ENCODE results near the gene NPRL2.
A peak's percentile ranks its signal among the peaks of the same experiment; 100 is the strongest.

The NPRL2 gene

GRCh38 chr3:50350527-50351322 is at the start of gene NPRL2, which contains the start of gene CYB561D2:
NPRL2 (minus strand) TSS chr3:50350775; CDS start chr3:50350652, 123 bp downstream.
CYB561D2 (plus strand) TSS chr3:50350862; CDS start chr3:50351434, 572 bp downstream.
- peak; percentile 100 for DNase-seq

DNA sequence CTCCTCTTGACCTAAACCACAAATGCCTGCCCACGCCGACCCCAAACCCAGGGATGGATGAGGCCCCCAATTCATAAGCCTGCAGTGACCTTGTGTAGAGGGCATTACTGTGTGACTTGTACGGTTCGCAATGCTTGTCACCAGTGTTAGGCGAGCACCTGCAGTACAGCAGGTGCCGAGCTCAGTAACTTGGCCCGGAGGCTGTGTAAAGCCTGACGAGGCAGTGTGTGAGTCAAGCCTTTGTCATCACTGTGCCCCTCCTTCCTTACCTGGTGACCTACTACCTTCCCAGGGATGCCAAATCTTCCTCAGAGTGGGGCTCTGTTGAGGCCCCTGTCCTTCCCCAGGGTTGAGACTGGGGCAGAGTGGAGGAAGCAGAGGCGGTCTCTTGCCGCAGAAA is 45.9 kb upstream of the NPRL2 start:
- DNase-seq, result no peak

- no peak for DNase-seq
These were observed 44.7 kb upstream of the NPRL2 start for GRCh38 chr3:50395070-50395860.

- DNase-seq, result no peak
These were observed 42.5 kb upstream of the NPRL2 start for GRCh38 chr3:50393061-50393460.

DNA sequence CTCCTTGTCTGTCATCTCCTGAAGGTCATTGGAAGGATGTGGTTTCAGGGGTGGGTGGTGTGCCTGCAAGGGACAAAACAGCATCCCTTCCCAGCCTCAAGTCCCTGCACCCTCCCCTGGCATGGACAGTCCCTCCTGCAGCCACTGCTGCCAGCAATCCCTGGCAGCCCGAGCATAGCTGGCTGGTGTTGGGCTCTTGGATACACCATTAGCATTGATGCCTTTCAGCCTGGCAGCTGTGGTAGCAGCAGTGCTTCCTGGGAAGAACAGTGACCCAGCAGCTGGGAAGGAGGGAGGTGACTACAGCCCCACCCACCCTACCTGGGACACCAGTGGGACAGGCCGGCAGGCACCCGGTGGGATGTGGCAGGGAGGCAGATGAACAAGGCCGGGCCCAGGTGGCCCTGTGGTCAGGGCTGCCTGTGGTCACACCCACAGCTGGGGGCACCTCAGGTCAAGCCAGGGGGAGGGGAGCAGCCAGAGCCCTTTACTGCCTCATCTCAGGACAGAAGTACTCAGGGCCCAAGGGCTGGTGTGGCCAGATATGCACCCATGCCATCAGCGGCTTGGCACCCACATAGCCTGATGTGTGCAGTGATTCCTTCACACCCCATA is 41.6 kb upstream of the NPRL2 start:
- DNase-seq, result no peak

DNA sequence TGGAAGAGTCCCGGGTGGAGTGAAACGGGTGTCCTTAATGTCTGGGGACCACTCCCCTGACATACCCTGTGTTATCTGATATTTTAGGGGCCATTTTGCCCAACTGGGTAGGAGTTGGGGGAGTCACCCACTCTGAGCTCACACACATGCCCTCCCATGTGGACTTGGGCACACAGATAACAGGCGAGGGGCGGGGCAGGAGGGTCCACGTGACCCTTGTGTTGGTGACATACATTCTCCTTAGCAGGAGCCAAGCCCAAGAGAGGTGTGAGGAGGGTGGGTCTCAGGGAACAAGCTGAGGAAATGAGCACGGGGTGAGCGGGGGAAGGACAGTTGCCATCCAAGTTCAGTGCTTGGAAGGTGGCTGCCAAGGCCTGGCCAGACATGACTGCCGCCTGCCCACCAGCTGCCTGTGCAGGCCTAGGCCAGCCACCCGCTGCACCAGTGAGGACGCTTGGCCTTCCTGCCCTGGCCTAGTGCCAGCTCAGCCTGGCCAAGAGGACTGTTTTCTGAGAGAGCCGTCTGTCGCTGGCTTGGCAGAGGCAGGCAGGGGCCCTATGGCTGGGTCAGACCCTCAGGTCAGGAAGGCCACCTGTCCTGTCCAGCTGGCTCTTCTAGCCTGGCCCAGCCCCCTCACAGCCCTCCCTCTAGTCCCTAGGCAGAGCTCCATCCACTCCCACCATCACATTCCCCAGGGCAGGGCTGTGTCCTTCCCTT is 40.1 kb upstream of the NPRL2 start:
- no peak for DNase-seq

GRCh38 chr3:50389414-50389767 is 38.8 kb upstream of the NPRL2 start:
- DNase-seq, result no peak

DNA sequence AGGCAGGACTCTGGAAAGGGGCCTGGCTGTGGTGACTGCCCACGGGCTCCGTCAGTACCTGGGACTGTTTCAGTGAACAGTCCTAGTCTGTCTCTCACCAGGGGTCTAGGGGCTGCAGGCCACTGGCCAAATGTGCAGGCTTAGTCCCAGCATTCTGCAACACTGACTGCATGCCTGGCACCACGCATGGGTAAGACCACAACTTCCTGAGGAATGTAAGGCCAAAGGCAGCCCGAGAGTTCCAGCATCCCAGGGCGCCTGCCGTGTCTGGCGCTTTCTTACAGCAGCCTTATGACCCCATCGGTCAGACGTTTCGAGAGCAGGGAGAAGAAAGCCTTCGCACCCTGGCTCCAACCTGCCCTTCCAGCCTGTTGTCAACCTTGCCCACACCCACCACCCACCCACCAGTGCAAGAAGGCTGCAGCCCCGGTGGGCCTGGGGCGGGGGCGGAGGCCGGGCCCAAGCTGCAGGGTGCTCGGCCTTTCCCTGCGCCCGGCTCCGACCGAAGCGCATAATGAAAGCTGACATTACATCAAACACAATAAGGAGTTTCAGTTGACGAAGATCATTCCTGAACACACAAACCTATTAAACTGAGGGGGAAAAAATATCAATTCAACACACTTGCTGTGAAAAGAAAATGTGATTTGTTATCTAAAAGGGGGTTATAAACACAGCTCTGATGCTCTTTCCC is 38.3 kb upstream of the NPRL2 start:
- DNase-seq, result no peak

DNA sequence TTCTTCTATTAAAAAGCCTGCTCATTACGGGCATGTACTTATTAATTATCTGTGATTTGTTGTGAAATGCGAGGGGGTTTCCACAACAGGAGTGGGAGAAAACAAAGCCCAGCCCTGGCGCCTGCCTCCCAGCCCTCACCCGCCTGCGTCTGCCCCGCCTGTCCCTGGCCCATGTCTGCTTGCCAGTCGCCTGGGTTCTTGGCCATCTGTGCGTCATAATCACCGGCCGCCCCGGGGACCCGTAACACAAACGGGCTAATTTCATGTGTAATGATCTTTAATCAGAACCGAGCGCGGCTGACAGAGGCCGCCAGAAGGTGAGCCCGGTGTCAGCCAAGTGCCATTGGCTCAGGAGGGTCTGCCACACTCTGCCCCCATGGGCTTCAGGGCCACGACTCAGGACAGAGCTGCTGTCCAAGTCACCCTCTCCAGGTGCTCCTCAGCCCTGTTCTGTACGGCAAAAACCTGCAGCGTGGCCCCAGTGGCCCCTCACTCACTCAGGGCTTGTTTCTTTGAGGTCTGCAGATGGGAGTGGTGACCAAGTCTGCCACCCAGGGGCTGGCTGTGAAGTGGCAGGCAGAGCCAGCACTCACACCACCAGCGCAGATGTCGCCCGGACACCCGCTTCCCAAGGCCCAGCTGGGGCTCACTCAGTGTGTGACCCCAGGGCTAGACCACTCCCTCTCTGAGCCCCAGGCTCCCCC is 37.6 kb upstream of the NPRL2 start:
- DNase-seq, result no peak

DNA sequence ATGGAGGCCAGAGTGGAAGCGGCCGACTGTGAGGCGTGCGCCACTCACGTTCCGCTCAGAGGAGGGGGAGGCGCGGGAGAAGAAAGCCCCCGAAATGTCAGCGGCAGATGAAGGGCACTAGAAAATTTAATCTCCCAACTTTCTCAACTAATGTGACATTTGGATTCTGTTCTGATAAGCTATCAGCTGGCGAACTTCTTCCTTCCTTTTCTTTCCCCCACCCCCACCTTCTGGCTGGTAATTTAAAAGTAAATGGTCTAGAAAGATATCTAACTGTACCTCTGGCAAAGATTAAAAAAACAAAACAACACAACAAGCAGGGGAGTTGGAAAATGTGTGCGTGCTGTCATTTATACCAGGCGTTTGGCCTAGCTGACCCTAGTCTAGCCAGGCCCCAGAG is 35.2 kb upstream of the NPRL2 start:
- DNase-seq, result no peak

GRCh38 chr3:50383750-50384149 is 33.2 kb upstream of the NPRL2 start:
- no peak for DNase-seq

DNA sequence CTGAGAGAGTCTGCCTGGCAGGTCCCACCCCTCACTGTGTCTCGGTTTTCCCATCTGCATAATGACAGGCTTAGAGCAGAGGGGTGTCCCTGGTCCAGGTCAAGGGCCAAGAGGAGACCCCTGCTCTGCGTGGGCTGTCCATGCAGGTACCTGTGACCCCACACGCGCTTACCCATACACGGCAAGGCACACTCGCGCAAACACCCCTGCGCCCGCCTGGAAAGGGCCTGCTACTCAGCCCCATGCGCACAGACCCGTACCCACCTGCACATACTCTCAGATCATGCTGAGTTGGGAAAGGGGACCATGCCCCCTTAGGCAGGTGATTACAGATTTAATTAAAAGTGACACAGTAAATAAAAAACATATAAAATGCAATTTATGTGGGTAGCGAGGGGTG is 32.1 kb upstream of the NPRL2 start:
- no peak for DNase-seq

DNA sequence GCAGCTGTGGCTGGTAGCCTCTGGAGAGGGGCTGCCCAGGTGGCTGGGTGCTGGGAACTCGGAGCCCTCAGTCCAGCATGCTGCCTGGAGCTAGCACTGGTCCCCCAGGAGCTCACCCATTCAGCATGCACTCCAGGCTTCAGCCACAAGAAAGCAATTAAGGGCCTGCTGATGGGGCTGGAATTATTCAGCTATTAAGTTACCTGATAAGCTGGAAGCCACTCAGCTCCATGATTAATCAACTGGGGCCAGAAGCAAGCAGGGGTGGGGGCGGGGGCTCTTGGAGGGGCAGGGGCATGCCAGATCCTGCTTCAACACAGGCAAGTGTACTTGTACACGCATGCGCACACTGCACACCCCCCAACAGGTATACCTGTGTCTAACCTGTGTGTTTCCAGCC is 30.8 kb upstream of the NPRL2 start:
- no peak for DNase-seq

DNA sequence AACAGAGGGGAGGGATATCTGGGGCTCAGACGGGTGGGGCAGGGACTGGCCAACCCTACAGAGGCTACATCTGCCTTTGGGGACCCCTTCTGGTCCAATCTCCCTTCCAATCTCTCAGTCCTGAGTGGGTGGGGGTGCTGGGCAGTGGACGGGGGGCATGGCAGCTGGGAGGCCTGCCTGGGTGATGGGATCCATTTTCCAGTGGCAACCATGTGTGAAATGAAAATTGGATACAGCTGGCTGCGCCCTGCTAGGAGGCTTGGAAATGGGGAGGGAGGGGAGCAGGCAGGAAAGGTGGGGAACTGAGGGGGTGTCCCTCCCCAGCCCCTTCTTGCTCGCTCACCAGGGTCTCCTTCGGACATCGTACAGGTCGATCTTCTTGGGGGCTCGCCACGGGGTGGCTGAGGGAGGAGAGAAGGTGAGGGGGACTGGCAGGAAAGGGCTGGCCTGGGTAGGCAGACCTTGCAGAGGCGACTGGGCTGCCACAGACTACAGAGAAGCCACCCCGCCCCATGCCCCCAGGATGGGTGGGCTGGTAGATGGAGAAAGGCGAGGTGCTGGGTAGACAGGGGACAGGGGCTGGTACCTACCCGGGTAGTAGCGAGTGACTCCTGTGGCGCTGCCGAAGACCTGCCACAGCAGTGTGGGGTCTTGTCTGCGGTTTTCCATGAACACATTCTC is 30.0 kb upstream of the NPRL2 start:
- no peak for DNase-seq

DNA sequence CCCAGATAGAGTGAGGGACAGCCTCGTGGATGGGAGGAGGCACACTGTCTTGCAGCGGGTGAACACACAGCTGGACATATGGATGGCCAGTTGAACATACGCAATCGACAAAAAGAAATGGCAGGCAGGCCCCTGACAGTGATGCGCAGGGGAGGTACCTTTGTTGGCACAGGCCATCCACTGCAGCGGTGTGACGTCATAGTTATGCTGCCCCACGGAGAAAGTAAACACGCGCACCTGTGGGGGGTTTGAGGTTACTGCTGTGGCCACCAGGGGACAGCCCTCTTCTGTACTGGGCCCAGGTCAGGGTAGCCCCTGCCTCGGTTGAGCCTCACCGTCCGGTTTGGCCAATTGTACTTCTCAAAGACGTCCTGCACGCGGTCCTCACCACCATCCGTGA is 28.2 kb upstream of the NPRL2 start:
- DNase-seq, result no peak

DNA sequence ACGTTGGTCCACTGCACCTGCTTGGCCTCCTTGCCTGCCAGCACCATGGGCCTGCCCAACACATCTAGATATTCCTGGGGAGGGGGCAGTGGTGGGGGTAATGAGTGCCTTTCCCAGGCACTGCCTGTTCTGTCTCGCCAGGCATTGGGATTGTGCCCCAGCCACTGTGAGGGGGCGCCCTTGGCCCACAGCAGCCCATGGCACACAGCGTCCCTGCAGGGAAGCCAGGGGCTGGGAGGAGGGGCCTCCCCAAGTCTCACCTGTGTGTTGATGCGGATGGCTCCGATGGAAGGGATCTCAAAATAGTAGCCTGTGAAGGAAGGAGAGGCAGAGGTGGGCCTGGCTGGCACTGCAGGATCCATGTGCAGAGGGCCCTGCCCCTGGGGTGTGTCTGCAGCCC is 27.4 kb upstream of the NPRL2 start:
- DNase-seq, result no peak

GRCh38 chr3:50375258-50375931 is 24.8 kb upstream of the NPRL2 start:
- DNase-seq, result no peak

DNA sequence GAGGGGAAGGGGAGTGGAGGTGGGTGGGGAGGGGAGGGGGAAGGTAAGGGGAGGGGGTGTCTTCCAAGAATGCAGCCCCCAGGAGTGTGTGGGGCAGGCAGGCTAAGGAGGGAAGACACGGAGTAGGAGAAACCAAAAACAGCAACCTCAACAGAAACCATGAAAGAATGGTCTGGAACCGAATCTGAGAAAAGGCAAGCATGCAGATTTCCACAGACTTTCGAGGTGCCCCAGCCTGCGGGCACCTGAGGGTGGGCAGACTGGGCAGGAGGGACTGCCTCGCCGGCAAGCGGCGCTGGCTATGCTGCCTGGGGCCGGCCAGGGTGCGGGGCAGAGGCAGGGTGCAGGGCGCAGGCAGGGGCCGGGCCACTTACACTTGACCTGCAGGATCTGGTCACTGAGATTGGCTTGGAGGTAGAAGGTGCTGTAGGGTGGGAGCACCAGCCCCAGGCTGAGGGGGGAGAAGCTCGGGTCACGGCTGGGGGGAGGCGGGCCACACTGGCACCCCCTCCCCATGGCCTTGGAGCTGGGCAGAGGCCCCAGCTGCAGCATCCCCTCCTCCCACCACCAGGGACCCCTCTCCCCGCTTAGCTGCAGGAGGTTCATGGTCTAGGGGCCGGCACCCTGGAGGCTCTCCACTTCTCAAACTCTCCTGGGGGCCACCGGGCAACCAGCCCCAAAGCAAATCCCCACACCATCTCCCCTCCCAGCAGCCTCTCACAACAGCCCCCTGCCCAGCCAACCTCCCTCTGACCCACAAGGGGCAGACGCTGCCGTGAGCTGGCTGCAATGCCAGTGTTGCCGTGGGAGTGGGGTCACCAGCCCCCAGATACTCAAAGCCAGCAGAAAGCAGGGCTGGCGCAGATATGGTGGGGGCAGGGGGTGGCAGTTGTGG is 24.0 kb upstream of the NPRL2 start:
- DNase-seq, result no peak

Data from stimulated activated CD8-positive, alpha-beta memory T cell treated with anti-CD3 and anti-CD28 coated beads, Interleukin-4, amount 100 ng/mL, for 48 hours (primary cell).